ENCODE measurements around the gene VAT1.

VAT1 gene

GRCh38 chr17:43042025-43042628 is 19.9 kb upstream of the VAT1 start:
- DNase-seq = no peak
- no peak for TF ChIP-seq CTCF (IDR thresholded peaks at IDR 0.05; ENCODE audit: low read depth, low read length, missing control alignments)
- no peaks in the 10 kb centered on the region for H3K36me3 ChIP-seq (replicated peaks)
- no peaks in the 10 kb centered on the region for H3K27me3 ChIP-seq (replicated peaks)
- H3K27ac ChIP-seq = no peak overlapping the region
- in situ Hi-C loops (cut with HindIII; ENCODE audit: low pct_ligation_motif_present, low sequenced_read_pairs) = no loop called here
- H3K4me3 ChIP-seq (ENCODE audit: low read depth, low read length) = no peak overlapping the region

- TF ChIP-seq CTCF (IDR thresholded peaks at IDR 0.05; ENCODE audit: low read depth, low read length, missing control alignments) = no peak
- H3K4me3 ChIP-seq (ENCODE audit: low read depth, low read length) = no peak overlapping the region
- in situ Hi-C loops (cut with HindIII; ENCODE audit: low pct_ligation_motif_present, low sequenced_read_pairs) = no loop called here
- no peaks in the 10 kb centered on the region for H3K27me3 ChIP-seq (replicated peaks)
- H3K27ac ChIP-seq = no peak overlapping the region
- no peaks in the 10 kb centered on the region for H3K36me3 ChIP-seq (replicated peaks)
- no peak for DNase-seq
Measured at GRCh38 chr17:43040655-43041054, 18.5 kb upstream of the VAT1 start.

GRCh38 chr17:43039646-43040045 is 17.5 kb upstream of the VAT1 start:
- DNase-seq = no peak
- Histone ChIP-seq H3K27me3 (replicated peaks) (no peaks in the 10 kb centered on the region), H3K4me3 (ENCODE audit: low read depth, low read length) (no peak overlapping the region), H3K27ac (no peak overlapping the region), H3K36me3 (replicated peaks) (no peaks in the 10 kb centered on the region)
- in situ Hi-C loops (cut with HindIII; ENCODE audit: low pct_ligation_motif_present, low sequenced_read_pairs) = no loop called here
- TF ChIP-seq CTCF (IDR thresholded peaks at IDR 0.05; ENCODE audit: low read depth, low read length, missing control alignments) = no peak

- H3K4me3 ChIP-seq (ENCODE audit: low read depth, low read length) = no peak overlapping the region
Measured at GRCh38 chr17:43034894-43035293, 12.7 kb upstream of the VAT1 start.

GRCh38 chr17:43033948-43034881 is 12.0 kb upstream of the VAT1 start:
- H3K27ac ChIP-seq = no peak overlapping the region
- H3K36me3 ChIP-seq (replicated peaks) = no peaks in the 10 kb centered on the region
- no peak for DNase-seq
- no peak overlapping the region for H3K4me3 ChIP-seq (ENCODE audit: low read depth, low read length)
- in situ Hi-C loops (cut with HindIII; ENCODE audit: low pct_ligation_motif_present, low sequenced_read_pairs) = no loop called here
- H3K27me3 ChIP-seq (replicated peaks) = no peaks in the 10 kb centered on the region
- TF ChIP-seq CTCF (IDR thresholded peaks at IDR 0.05; ENCODE audit: low read depth, low read length, missing control alignments) = peak; percentile 8

More at GRCh38 chr17:43034894-43035293, 12.7 kb upstream of the VAT1 start:
- Histone ChIP-seq H3K27ac (no peak overlapping the region), H3K36me3 (replicated peaks) (no peaks in the 10 kb centered on the region), H3K27me3 (replicated peaks) (no peaks in the 10 kb centered on the region)
- no peak for TF ChIP-seq CTCF (IDR thresholded peaks at IDR 0.05; ENCODE audit: low read depth, low read length, missing control alignments)
- in situ Hi-C loops (cut with HindIII; ENCODE audit: low pct_ligation_motif_present, low sequenced_read_pairs) = no loop called here
- DNase-seq = no peak
